ENCODE data around the gene ATF5. TPM values are rescaled to one million over a fixed set of nuclear protein-coding genes. Genes with fewer than 3 reads are reported as not detected.
"Not testable (repeated sequence)": the region's sequence is repeated elsewhere in the genome, so short reads cannot be mapped to it uniquely, and the experiment has no call there.

The ATF5 gene
- total RNA-seq, 1 donor from 2014 or later: 8.6 TPM

DNA sequence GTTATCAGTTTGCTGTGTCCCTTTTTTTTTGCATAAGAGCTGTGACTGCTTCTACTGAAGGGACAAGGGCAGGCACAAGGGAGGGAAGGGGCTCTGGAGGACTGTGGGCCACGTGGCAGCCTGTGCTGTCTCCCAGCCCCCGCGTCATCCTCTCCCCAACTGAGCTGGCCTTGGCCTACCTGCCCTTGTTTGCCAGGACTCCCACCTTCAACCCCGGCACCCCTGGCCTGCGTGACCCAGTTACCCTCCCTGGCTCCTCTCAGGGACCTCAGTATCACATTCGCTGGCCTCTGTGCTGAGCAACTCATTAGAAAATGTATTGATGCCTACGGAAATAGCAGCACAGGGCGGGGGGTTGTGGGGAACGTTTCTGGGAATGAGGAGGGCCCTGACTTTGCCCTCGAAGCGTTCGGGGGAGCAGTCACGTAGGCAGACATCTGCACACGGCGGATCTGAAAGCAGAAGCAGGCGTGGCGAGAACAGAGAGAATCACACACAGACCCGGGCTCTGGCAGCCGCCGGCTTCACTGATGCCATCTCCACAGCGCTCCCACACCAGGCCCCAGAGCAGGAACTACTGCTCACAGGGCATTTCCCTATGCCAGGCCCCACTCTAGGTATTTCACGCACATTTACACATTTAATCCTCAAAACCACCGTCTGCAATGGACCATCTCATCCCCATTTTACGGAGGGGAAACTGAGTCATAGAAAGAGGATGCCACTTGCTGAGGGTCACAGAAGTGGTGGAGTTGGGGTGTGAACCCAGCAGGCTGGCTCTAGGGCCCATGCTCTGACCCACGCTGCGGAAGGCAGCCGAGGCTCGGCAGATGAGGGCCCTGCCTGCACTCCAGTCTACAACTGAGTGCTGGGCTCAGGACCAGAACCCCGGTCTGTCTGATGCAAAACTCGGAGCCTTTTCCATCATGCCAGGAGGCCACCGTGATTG is 5.7 kb upstream of the ATF5 start:
- DNase-seq: no peak

DNA sequence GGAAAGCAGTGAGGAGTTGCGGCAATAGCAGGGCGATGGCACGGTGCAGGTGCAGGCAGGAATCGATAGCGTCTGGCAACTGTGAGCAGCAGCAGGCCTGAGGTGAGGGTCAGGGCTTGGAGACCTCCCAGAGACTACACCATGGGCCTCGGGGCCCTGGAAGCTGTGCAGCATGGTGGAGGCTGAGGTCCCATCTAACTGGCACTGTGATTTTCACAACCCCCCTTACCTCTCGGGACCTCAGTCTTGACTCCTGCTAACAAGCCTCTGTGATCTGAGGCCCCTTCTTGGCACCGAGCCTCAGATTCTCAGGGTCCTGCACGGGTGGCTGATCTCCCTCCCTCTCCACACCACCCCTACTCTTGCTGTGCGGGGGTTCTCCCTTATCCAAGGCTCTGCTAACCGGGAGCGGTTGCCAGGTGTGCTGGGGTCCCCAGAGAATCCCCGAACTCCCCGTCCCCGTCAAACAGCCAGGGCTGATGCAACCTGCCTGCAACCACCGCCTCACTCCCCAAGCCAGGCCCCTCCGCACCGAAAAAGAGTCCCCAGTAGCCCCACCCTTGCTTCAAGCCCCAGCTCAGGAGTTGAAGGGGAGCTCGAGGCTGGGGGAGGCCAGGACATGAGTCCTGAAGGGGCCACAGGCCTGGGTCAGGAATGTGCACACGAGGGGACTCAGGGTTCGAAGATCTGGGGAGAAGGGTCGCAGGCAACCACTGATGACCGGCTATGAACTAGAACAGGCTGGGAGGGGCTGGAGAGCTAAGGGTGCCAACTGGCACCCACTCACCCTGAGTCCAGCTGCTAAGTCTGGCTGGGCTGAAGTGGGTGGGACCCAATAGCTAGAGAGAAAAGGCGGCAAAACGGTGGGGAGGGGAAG is 4.8 kb upstream of the ATF5 start:
- no peak for DNase-seq

DNA sequence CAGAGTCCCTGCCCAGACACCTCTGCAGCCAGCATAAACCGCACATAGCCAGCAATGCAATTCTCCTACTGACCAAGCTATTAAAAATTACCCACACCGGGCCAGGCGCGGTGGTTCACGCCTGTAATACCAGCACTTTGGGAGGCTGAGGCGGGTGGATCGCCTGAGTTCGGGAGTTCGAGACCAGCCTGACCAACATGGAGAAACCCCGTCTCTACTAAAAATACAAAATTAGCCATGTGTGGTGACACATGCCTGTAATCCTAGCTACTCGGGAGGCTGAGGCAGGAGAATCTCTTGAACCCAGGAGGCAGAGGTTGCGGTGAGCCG is 4.2 kb upstream of the ATF5 start:
- DNase-seq: not testable (repeated sequence)

DNA sequence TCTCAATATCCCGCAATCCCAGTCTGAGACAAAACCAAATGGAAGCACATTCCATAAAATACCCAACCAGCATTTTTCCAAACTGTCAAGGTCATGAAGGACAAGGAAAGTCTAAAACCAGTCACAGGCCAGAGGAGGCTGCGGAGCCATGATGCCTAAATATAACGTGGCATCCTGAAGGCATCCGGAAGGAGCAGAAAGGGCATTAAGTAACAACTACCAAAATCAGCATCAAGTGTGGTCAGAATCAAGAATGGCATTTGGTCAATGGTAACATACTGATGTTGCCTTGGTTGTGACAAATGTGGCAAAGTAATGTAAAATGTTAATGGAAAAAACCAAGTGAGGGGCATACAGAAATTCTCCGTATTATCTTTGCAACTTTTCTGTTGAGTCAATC is 3.5 kb upstream of the ATF5 start:
- no peak for DNase-seq

DNA sequence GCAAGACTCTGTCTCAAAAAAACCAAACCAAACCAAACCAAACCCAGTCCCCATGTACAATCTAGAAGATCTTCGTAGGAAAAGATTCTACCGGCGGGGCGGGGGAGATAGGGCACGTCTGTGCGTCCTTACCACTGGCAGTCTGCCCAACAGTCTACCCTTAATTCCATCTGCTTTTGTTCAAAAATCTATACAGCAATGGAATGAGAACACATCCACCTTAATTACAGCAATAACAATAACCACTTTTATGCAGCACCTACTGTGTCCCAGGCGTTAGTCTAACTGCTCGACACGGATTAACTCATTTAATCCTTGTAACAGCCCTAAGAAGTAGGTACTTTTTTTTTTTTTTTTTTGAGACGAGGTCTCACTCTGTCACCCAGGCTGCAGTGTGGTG is 2.5 kb upstream of the ATF5 start:
- DNase-seq: no peak

DNA sequence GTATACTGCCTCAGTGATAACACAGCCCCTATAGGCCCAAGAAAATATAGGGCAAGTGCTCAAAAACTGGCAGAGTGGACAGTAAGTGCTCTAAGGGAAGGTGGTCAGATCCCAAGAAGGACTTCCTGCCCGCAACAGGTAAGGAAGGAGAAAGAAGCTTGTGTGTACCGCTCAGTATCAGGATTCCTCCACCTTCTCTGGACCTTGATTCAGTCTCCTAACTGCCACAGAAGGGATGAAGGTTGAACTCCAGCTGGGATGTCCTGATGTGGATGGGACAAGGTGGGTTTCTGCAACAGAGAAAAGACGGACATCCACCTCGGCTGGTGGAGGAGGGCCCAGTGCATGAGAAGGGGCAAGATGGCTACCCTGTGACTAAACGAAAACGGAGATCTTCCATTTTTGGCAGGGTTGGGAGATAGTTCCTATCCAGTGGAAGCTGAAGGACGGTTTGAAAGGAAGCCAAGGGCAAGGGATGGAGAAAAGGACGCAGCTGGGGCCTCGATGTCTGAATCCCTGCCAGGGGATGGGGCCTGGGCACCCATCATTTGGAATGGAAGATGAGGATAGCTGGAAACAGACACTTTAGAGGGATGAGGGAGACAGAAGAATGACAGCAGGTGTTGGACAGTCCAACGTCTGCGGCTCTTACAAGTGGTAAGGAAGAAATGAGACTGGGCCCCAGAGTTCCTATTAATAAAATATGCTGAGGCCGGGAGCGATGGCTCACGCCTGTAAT is 1.3 kb upstream of the ATF5 start:
- DNase-seq: no peak

DNA sequence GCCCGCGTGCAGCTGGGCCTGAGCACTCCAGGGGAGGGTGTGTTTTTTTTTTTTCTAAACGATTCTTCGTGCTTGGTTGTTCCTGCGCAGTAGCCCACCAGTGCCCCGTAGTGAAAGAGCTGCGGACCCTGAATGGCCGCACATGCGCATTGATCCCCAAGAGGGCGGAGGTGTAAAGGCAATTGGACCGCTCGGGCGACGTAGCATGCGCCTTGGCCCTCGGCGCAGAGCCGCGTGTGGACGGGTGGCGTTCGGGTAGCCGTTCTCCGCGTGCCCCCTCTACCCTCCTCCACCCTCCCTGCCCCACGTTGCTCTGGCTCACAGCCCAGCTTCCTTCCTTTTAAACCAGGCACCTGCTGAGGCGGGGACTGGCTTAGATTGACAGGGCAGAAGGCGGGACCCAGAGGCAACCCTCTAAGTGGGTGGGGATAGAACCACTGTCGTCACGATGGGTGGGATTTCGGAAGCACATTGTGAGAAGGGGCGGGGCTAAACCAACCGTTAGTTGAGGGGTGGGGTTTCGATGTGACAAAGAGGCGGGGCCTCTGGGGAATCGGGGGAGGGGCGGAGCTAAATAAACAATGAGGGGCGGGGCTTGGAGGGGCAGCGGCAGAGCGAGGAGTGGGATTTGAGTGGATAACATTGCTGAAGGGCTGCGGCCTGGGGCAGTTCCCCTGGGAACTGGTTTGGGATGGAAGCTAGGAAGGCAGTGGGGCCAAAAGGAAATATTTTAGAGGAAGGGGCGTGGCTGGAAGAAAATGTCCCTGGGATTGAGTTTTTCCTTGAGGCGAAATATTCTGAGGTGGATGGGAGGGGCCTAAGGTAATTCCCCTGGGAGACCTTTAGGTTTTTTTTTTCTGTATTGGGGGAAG is 842 bp downstream of the ATF5 start:
- DNase-seq: peak; percentile 91

DNA sequence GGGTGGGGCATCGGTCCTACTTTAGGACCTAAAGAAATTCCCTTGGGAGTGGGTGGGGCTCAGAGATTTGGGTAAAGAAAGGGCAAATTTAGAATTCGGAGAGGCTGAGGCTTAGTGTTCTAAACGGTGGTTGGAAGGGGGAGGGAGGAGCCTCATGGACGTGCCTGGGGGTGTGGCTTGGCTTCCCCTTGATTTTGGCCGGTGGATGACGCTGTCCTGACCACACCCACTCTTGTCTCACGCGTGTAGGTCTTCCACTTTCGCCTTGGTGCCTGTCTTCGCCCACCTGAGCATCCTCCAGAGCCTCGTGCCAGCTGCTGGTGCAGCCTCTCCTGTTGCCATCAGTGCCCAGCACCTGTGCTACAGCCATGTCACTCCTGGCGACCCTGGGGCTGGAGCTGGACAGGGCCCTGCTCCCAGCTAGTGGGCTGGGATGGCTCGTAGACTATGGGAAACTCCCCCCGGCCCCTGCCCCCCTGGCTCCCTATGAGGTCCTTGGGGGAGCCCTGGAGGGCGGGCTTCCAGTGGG is 1.5 kb downstream of the ATF5 start:
- DNase-seq: no peak

DNA sequence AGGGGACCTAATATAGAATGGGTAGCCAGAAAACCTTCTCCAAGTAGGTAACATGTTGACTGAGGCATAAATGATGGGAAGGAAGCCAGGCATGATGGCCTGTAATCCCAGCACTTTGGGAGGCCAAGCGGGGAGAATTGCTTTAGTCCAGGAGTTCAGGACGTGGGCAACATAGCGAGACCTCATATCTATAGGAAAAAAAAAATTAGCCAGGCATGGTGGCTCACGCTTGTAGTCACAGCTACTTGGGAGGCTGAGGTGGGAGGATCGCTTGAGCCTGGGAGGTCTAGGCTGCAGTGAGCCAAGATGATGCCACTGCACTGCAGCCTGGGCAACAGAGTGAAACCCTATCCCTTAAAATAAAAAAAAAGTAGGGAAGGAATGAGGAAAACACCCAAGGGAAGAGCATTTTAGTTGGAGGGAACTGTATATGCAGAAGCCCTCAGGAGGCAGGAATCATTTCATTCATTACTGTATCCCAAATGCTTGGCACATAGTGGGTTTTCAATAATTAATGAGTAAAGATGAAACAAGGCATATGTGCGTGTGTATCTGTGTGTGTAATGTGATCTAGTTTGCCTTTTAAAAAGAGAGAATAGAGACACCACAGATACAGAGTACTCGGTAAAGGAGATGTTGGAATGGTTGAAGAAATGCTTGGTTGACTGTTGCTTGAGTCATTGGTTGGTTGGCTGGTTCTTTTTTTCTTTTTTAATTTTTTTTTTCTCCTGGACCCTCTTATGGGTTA is 2.5 kb downstream of the ATF5 start:
- DNase-seq: no peak

DNA sequence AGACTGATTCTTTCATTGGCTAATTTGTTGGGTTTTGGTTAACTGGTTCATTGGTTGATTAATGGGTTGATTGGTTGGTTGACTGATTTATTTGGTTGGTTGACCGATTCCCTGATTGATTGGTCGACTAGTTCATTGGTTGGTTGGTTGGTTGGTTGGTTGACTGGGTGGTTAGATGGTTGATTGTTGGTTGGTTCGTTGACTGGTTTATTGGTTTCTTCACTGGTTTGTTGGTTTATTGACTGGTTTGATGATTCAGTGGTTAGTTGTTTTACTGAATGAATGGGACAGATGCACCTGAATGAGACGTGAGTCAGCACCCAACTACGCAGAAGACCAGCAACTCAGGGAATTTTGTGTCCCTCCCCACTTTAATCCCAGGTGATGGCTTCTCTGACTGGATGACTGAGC is 3.0 kb downstream of the ATF5 start:
- no peak for DNase-seq

DNA sequence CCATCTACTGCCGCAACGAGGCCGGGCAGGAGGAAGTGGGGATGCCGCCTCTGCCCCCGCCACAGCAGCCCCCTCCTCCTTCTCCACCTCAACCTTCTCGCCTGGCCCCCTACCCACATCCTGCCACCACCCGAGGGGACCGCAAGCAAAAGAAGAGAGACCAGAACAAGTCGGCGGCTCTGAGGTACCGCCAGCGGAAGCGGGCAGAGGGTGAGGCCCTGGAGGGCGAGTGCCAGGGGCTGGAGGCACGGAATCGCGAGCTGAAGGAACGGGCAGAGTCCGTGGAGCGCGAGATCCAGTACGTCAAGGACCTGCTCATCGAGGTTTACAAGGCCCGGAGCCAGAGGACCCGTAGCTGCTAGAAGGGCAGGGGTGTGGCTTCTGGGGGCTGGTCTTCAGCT is 3.7 kb downstream of the ATF5 start:
- no peak for DNase-seq

DNA sequence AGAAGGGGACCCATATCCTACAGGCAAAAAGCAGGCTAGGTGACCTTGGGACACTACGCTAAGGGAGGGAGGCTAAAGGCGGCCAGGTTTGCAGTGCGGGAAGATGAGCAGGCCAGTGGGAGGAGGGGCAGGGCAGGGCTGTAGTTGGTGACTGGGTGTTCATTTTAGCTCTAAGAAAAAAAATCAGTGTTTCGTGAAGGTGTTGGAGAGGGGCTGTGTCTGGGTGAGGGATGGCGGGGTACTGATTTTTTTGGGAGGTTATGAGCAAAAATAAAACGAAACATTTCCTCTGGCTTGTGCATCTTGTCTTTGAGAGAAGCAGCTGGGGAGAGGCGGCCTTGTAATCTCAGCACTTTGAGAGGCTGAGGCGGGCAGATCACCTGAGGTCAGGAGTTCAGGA is 4.6 kb downstream of the ATF5 start:
- DNase-seq: no peak

DNA sequence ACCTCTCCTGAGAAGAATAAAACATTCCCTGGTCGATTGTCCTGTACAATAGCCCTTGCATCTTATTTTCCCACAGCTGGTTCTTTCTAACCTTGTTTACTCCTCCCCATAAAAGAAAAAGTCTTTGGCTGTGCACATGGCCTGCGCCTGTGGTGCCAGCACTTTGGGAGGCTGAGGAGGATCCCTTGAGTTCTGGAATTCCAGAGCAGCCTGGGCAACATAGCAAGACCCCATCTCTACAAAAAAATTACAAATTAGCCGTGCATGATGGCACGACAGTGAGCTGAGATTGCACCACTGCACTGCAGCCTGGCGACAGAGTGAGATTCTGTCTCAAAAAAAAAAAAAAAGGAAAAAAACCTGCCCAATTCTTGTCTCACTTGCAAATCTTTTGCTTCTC is 7.5 kb downstream of the ATF5 start:
- DNase-seq: no peak

DNA sequence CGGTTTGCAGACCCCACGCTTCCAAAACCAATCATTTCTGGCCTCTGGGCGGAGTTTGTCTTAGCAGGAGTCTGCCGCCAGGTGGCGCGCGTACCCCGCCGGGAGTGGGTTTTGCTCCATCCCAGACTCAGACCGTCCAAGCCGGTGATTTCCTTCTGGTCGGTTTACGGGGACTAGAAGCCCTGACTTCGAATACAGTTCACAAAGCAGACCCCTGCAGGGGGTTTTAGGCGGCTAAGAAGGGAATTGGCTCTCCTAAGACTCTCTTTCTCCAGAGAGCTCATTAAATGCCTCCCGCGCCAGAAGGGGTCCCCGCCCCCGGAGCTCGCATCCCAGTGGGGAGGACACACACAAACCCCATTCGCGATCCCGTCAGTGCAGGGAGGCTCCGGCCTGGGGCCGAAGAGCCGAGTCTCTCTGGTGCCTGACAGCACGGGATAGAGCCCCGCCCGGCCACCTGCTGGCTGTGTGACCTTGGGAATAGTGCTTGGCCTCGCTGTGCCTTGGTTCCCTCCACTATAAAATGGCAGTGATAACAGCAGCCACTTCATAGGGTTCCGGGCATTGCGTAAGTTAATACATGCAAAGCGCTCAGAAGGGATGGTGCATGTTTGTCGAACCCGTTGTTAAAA is 8.9 kb downstream of the ATF5 start:
- DNase-seq: peak; percentile 44

DNA sequence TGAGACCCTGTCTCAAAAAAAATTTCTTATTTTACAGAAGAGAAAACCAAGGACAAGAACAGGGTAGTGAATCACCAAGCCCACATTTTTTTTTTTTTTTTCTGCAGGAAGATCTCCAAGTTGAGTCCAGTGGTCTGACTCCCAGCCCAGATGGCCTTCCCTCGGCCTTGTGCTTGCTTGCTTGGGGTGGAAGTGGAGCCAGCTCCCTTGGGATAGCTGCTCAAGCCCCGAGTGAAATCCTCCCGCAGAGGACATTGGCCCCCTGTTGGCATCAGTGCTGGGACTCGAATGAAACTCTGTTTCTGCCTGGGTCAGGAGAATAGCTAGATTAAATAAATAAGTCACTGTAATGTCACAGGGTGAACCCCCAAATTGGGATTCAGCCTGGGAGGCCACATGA is 9.7 kb downstream of the ATF5 start:
- no peak for DNase-seq

DNA sequence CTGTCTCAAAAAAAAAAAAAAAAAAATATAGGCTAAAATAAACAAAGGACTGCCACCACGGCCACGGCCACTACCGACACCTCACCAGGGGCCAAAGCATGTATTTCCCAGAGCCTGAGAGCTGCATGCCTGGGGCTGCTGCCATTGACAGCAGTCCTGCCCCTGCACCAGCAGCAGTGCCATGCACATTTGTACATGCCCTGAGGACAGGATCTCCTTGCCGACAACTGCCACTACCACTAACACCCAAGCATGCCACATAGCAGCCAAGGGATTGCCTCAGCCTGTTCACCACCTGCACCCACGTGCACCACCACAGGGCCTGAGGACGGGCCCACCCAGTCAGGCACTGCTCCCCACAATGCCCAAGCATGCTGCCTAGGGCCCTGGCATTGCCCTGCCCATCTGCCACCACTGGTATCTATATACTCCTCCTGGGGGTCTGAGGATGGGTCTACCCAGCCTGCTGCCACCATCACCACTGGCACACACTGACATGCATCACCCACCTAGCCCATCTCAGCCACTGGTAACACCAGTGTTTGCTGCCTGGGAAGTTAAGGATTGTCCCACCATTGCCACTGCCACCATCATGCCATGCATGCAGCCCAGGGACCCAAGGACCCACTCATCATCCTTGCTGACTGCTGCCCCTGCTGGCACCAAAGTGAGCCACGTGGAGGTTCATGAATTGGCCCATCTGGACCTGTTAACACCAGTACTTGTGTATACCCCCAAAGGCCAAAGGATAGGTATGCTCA is 10.9 kb downstream of the ATF5 start:
- DNase-seq: no peak

DNA sequence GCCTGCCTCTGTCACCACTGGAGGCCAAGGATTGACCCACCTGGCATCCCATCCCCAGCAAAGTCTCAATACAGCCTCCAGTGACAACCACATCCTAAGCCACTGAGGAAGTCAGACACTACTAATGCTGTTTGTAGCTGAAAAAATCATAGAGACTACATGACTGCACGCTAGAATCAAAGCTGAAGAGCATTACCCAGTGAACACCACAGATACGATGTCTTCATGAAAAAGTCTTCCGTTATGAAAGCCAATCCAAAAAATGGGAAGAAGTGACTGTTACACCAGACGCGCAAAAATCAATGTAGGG is 11.4 kb downstream of the ATF5 start:
- DNase-seq: no peak

DNA sequence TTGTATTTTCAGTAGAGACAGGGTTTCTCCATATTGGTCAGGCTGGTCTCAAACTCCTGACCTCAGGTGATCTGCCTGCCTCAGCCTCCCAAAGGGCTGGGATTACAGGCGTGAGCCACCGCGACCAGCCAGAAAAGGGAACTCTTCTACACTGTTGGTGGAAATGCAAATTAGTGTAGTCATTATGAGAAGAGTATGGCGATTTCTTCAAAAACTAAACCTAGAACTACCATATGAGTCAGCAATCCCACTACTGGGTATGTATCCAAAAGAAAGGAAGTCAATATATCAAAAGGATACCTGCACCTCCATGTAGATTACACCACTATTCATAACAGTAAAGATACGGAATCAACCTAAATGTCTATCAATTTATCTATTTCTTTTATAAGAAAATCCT is 15.6 kb downstream of the ATF5 start:
- DNase-seq: not testable (repeated sequence)

DNA sequence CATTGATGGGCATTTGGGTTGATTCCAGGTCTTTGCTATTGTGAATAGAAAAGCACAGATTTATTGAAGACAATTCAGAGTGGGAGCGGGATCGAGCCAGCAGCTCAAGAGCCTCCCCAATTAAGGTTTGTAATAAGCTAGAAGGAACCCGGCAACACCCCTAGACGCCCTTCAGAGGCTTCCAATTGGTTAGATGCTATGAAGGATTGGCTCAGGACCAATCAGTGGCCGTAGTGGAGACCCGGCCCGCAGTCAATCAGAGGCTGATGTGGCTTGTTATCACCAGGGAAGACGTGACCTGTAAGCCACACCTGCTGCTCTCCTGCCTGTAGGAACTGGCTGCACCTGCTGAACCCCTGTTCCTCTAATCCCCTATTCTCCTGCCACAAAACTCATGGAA is 17.4 kb downstream of the ATF5 start:
- no peak for DNase-seq

All from occipital lobe (tissue), 2 donors.